GM18951 (cell line): ENCODE measurements around the gene CSNK2A1.
"Not testable (repeated sequence)": the region's sequence is repeated elsewhere in the genome, so short reads cannot be mapped to it uniquely, and the experiment has no call there.

Source experiments
- POLR2A ChIP-seq: IDR thresholded peaks from 4 replicates; pipeline ENCODE4 v1.6.1; 2011; ENCODE audit warnings: mild to moderate bottlenecking; ENCODE audit not compliant: insufficient read length, insufficient read depth; ENCODE audit errors: extremely low read depth
- in situ Hi-C: fragments of 300-500 bp; cut with MboI; formaldehyde crosslinking; loops from one replicate; pipeline ENCODE4 v1.12.0; 2022; ENCODE audit warnings: low sequenced_read_pairs, mixed read lengths, inconsistent platforms; ENCODE audit not compliant: unreplicated experiment

Gene CSNK2A1

DNA sequence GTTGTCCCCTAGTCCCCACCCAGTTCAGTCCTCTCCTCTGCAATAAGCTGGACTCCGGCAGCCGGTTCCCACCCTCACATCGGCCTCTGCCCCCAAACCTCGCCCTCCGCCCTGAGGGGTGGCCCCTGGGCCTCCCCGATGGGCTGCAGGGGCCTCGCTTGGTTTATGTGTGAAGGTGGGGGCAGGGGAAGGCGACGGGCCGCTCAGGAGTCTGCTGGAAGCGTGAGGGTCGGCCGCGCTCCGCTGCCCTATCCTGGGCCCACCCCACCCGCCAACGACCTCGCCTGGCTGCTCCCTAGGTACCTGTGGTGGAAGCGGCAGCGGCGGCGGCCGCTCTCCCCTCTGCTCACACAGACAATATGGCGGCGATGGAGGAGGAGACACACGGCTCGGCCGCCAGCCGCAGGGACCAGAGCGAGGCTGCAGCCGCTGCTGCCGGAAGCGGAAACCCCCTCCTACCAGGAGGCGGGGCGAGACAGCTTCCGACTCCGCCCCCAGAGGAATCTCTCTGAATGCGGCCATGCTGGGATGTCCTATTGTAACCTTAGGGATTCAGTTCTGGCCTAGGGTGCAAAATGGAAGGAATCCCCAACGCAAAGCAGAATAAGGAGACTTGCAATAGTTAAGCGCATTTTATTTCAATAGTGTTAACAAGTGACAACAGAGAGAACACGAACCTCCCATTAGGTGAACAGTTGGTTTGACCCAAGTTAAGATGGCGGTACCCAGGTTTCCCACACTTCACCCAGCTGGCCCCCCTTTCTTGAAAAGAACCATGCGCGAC is at the start of gene CSNK2A1:
CSNK2A1 (minus strand) TSS at position 422 of the 784 bp plus-strand sequence. CDS start 35,239 bp downstream, outside the sequence.
- peak; percentile 94 for TF ChIP-seq POLR2A
- in situ Hi-C loops = no loop called here

DNA sequence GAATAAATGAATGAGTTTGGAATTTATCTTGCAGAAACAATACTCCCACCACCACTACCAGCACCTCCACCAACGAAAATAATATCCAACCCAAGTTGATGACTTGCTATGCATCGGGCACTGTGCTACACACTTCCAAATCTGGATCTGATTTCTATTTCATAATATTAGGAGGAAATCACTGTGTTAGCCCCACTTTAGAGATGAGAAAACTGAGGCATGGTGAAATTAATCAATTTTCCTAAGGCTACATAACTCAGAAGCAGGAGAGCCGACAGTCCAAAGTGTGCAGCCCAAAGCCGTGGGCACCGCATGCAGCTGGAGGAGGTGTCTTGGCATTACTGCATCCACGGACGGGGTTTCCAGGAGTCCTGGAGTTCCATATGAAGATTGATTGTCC is 48.9 kb upstream of the CSNK2A1 start:
- no peak for TF ChIP-seq POLR2A
- in situ Hi-C loops = no loop called here

GRCh38 chr20:591941-592340 is 48.4 kb upstream of the CSNK2A1 start:
- TF ChIP-seq POLR2A = no peak
- in situ Hi-C loops = no loop called here

- TF ChIP-seq POLR2A = no peak
Measured at GRCh38 chr20:588932-589672, 45.5 kb upstream of the CSNK2A1 start.

GRCh38 chr20:588476-588875 is 44.9 kb upstream of the CSNK2A1 start:
- TF ChIP-seq POLR2A = no peak
- in situ Hi-C loops = no loop called here

More at GRCh38 chr20:588932-589672, 45.5 kb upstream of the CSNK2A1 start:
- in situ Hi-C loops = no loop called here

DNA sequence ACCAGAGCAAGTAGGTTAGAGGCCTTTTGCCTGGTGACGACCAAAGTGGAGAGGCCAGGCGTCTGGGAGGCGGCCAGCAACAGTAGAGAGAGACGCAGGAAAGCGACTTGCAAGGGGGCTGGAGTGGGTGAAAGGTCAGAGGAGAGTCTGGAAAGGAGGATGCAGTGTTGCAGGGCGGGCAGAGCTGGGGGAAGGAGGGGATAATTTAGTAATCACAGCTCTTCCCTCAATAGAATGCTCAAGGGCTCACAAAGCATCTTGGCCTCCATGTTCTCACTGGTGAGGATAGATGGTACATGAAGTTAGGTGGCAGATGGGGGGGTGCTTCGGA is 41.3 kb upstream of the CSNK2A1 start:
- TF ChIP-seq POLR2A = no peak
- in situ Hi-C loops = no loop called here

DNA sequence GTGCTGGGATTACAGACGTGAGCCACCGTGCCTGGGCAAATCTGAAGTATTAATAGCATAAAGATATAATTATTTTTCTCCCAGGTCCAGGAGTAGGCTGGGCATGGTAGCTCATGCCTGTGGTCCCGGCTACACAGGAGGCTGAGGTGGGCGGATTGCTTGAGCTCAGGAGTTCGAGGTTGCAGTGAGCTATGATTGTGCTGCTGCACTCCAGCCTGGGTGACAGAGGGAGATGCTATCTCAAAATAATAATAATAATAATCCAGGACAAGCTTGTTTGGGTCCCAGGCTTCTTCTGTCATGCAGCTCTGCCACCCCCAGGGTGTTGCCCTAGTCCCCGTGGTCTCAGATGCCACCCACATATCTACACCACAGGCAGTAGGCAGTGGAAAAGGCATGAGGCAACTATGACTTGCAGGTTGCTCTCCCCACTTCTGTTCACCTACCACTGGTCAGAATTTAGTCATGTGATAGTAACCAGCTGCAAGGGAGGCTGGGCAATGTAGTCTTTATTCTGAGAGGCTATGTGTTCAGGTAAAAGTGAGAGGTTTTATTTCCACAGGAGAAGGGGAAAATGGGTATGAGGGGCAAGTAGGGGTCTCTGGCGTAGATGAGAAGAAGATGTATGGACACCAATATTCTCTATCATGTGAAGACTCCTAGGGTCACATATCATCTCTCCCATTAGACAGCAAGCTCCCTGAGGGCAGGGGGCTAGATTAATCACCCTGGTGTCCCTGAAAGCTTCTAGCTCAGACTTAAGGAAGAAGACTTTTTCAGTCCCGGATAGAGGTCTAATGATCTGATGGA is 40.8 kb upstream of the CSNK2A1 start:
- in situ Hi-C loops = no loop called here
- TF ChIP-seq POLR2A = no peak

DNA sequence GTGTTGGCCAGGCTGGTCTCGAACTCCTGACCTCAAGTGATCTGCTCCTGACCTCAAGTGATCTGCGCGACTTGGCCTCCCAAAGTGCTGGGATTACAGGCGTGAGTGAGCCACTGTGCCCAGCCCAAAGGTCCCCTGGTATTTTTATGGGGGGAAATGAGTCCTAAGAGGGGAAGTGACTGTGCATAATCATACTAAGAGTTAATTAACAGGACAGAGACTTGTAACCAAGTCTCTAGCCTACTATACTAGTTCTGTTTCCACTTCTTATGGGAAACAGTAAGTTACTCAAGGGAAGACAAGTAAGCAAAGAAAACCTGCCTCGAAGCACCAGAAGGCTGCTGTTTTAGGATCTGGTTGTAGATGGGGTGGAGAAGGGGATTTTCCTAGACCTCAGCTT is 38.6 kb upstream of the CSNK2A1 start:
- in situ Hi-C loops = no loop called here
- TF ChIP-seq POLR2A = no peak

- in situ Hi-C loops = not testable (repeated sequence)
Measured at GRCh38 chr20:578940-579690, 35.5 kb upstream of the CSNK2A1 start.

DNA sequence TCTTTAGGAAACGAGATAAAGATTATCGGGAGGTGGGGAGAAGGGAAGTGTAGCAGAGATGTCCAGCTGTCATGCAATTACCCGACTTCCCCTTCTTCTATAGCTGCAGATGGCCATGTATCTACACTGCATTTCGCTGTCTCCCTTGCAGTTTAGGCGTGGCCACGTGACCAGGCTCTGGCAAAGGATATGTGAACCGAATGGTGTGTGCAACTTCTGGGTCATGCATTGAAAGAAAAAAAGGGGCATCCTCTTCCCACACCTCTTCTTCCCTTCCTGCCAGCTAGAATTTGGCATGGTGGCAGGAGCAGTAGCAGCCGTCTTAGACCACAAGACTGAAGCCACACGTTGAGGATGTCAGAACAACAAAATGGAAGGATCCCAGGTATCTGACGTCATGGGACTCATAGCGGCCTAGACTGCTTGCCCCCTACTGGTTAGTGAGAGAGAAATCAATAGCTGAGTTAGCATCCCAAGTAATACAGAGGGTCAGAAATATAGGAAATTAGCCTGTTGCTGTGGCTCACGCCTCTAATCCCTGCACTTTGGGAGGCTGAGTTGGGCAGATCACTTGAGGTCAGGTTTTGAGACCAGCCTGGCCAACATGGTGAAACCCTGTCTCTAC is 33.7 kb upstream of the CSNK2A1 start:
- no peak for TF ChIP-seq POLR2A
- in situ Hi-C loops = no loop called here

DNA sequence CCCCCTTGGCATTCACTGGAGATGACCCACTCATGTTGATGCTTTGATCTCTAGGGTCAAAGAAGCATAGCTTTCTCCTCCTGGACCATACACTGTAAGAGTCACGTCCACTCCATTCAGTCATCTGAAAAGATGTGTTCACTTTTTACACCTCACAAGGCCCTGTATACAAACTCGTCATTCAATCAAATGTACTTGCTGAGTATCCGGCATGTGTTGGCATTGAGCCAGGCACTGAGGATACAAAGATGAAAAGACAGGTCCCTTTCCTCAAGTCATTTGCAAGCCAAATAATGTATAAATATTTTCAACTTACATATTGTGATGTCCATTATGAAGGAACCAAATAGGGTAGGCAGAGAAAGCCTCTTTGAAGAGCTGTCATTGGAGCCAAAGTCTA is 32.6 kb upstream of the CSNK2A1 start:
- in situ Hi-C loops = no loop called here
- no peak for TF ChIP-seq POLR2A

GRCh38 chr20:575230-575629 is 31.6 kb upstream of the CSNK2A1 start:
- no peak for TF ChIP-seq POLR2A
- in situ Hi-C loops = no loop called here
